ENCODE results near the gene ARHGEF11. TPM values are rescaled to one million over a fixed set of nuclear protein-coding genes. Genes with fewer than 3 reads are reported as not detected.

The ARHGEF11 gene
- 29.6 and 34.9 TPM in 2 replicates for total RNA-seq

GRCh38 chr1:157045250-157046218 lies at the start of gene ARHGEF11:
TSS of gene ARHGEF11 (minus strand) at chr1:157045742. CDS start at chr1:157044330, 1,412 bp downstream.

GRCh38 chr1:156920233-156921052 lies 125.1 kb downstream of the ARHGEF11 start, which contains the start of gene LRRC71:
TSS of gene LRRC71 (plus strand) at chr1:156920632. CDS start at chr1:156920804, 172 bp downstream.

GRCh38 chr1:156893048-156893953 lies 152.2 kb downstream of the ARHGEF11 start, which contains the start of gene PEAR1:
TSS of gene PEAR1 (plus strand) at chr1:156893718. CDS start at chr1:156903927, 10,209 bp downstream.

Other genes with a start within 250 kb of the ARHGEF11 start
- gene SH2D2A, start 228.9 kb downstream of the ARHGEF11 start, total RNA-seq = not detected in 2 replicates
- not detected in 2 replicates for gene INSRR, start 186.6 kb downstream of the ARHGEF11 start, total RNA-seq
- under 0.01 TPM in 1 of 2 replicates, not detected in the other for gene NTRK1, start 184.9 kb downstream of the ARHGEF11 start, total RNA-seq
- gene PEAR1, start 152.0 kb downstream of the ARHGEF11 start, total RNA-seq = 1.00 and 1.2 TPM in 2 replicates
- gene LRRC71, start 125.1 kb downstream of the ARHGEF11 start, total RNA-seq = not detected in 2 replicates
- not detected in 2 replicates for gene ETV3L, start 54.1 kb upstream of the ARHGEF11 start, total RNA-seq
- gene ETV3, start 92.7 kb upstream of the ARHGEF11 start, total RNA-seq = 10.5 and 15.6 TPM in 2 replicates